Lower lobe of right lung (tissue), 2 donors: ENCODE measurements around the gene SEMA4G. TPM values are rescaled to one million over a fixed set of nuclear protein-coding genes. Genes with fewer than 3 reads are reported as not detected.
A peak's percentile ranks its signal among the peaks of the same experiment; 100 is the strongest.

Experiments
- ATAC-seq, 2 donors: fragments of 200-7000 bp; cut with Tn5 transposase; one replicate each; pipeline ENCODE4 v1.9.1; 2020 to 2022; ENCODE audit warnings: mild to moderate bottlenecking in 2 of 2, moderate library complexity in 2 of 2
- DNase-seq: peaks from one replicate; pipeline ENCODE4 v3.0.0-alpha.2; 2020
- H3K27ac ChIP-seq: fragments of 200-600 bp; one replicate; pipeline ENCODE4 v1.8.0; 2022
- H3K27me3 ChIP-seq: fragments of 200-600 bp; one replicate; pipeline ENCODE4 v1.8.0; 2022; ENCODE audit warnings: low read depth
- H3K36me3 ChIP-seq: fragments of 200-600 bp; one replicate; pipeline ENCODE4 v1.8.0; 2022; ENCODE audit warnings: mild to moderate bottlenecking
- H3K4me1 ChIP-seq: fragments of 200-600 bp; one replicate; pipeline ENCODE4 v1.8.0; 2022
- H3K4me3 ChIP-seq: fragments of 200-600 bp; one replicate; pipeline ENCODE4 v1.8.0; 2022; ENCODE audit warnings: mild to moderate bottlenecking
- H3K9me3 ChIP-seq: fragments of 200-600 bp; one replicate; pipeline ENCODE4 v1.8.0; 2022
- CTCF ChIP-seq: fragments of 200-600 bp; IDR thresholded peaks from one replicate; pipeline ENCODE4 v1.8.0; 2022; ENCODE audit warnings: antibody characterized with exemption, mild to moderate bottlenecking
- intact Hi-C: fragments of 100-400 bp; cut with DNase I; formaldehyde crosslinking; loops from one replicate; pipeline ENCODE4 v1.11.0; 2022
- total RNA-seq: library from RNA; stranded (reverse); fragmentation: NEBNext Ultra II Directional; extraction: Animal tissue kit (Norgen Biotek cat#: 25700); gene quantifications from one replicate; pipeline ENCODE4 v1.2.1, GENCODE V29; 2021
- donor health status: DM: no; HTN: yes; CAD: no; lungs with severe emphysema.

The SEMA4G gene
- total RNA-seq, 1 donor from 2014 or later = 5.1 TPM

- H3K36me3 ChIP-seq = peaks cover 50% of the 10 kb centered on the region
- DNase-seq (no peak), ATAC-seq (no peak)
- no peak for TF ChIP-seq CTCF
- H3K27me3 ChIP-seq = no peaks in the 10 kb centered on the region
- H3K4me3 ChIP-seq = no peak overlapping the region
- peaks cover 30% of the 10 kb centered on the region for H3K4me1 ChIP-seq
- H3K27ac ChIP-seq = no peak overlapping the region
- intact Hi-C loops = no loop called here
- no peaks in the 10 kb centered on the region for H3K9me3 ChIP-seq
Observed at GRCh38 chr10:100989088-100989487, 19.8 kb downstream of the SEMA4G start.

- intact Hi-C loops = no loop called here
- no peak overlapping the region for H3K4me3 ChIP-seq
- peaks cover 41% of the 10 kb centered on the region for H3K36me3 ChIP-seq
- H3K27me3 ChIP-seq = no peaks in the 10 kb centered on the region
- ATAC-seq (no peak), DNase-seq (no peak)
- no peaks in the 10 kb centered on the region for H3K9me3 ChIP-seq
- TF ChIP-seq CTCF = peak; percentile 57
- H3K4me1 ChIP-seq = peaks cover 18% of the 10 kb centered on the region
- H3K27ac ChIP-seq = no peak overlapping the region
Observed at GRCh38 chr10:100993986-100994708, 24.8 kb downstream of the SEMA4G start.

GRCh38 chr10:100995181-100995580 lies 25.9 kb downstream of the SEMA4G start:
- H3K27me3 ChIP-seq = no peaks in the 10 kb centered on the region
- peaks cover 18% of the 10 kb centered on the region for H3K4me1 ChIP-seq
- intact Hi-C loops = no loop called here
- no peaks in the 10 kb centered on the region for H3K9me3 ChIP-seq
- no peak overlapping the region for H3K27ac ChIP-seq
- no peak for TF ChIP-seq CTCF
- peaks cover 32% of the 10 kb centered on the region for H3K36me3 ChIP-seq
- H3K4me3 ChIP-seq = no peak overlapping the region
- DNase-seq = no peak
- ATAC-seq = no peak

GRCh38 chr10:100996678-100997359 lies 27.5 kb downstream of the SEMA4G start:
- no peak for DNase-seq

More at GRCh38 chr10:100996678-100997359, 27.5 kb downstream of the SEMA4G start:
- H3K36me3 ChIP-seq = peaks cover 15% of the 10 kb centered on the region
- H3K4me1 ChIP-seq = peaks cover 33% of the 10 kb centered on the region
- no peaks in the 10 kb centered on the region for H3K27me3 ChIP-seq
- ATAC-seq = peak; percentile 44 to 46
- no peak for TF ChIP-seq CTCF
- H3K4me3 ChIP-seq = peak overlapping the region; percentile 75
- intact Hi-C loops = no loop called here
- no peaks in the 10 kb centered on the region for H3K9me3 ChIP-seq
- peak overlapping the region; percentile 98 for H3K27ac ChIP-seq
